B cell (primary cell): ENCODE results near the gene COL13A1. TPM values are rescaled to one million over a fixed set of nuclear protein-coding genes. Genes with fewer than 3 reads are reported as not detected.

ENCODE experiments used
- ATAC-seq: fragments of 200-7000 bp; cut with Tn5 transposase; one replicate; pipeline ENCODE4 v1.10.0; 2021; ENCODE audit warnings: low read depth, mild to moderate bottlenecking, moderate number of reproducible peaks, moderate library complexity
- CTCF ChIA-PET: fragments of 350-600 bp; sonication (Branson Sonifier 250); formaldehyde crosslinking; loops from one replicate; lab custom pipeline; 2021; ENCODE audit warnings: antibody characterized with exemption, inconsistent platforms; lab: Charles Lee
- POLR2A ChIA-PET: fragments of 350-600 bp; sonication (Branson Sonifier 250); formaldehyde crosslinking; loops from one replicate; lab custom pipeline; 2021; ENCODE audit warnings: antibody characterized with exemption; lab: Charles Lee
- DNase-seq: peaks from one replicate; pipeline ENCODE4 v3.0.0; 2013
- H2AFZ ChIP-seq: 2 replicates; pipeline ENCODE4 v1.6.1; 2012; ENCODE audit warnings: mild to moderate bottlenecking, low read depth, low read length; ENCODE audit not compliant: insufficient read depth, poor library complexity, severe bottlenecking
- H3K27ac ChIP-seq, 2 donors: 1 replicate in 1 of 2; 2 replicates in 1 of 2; pipeline ENCODE4 v1.5.1; 2012 to 2013; ENCODE audit warnings: low read length in 2 of 2, mild to moderate bottlenecking in 2 of 2, moderate library complexity in 1 of 2
- H3K27me3 ChIP-seq, 4 experiments: fragments of 200-600 bp in 1 of 4; sonication (generic) in 1 of 4; replicated peaks in 1 of 4; 1 replicate in 2 of 4; 2 replicates in 2 of 4; pipeline versions ENCODE4 v1.6.1 to v1.7.0; 2013 to 2016; ENCODE audit warnings: low read length in 3 of 4, mild to moderate bottlenecking in 2 of 4, mixed read lengths in 1 of 4, moderate library complexity in 1 of 4; ENCODE audit not compliant: insufficient read depth in 4 of 4, control insufficient read depth in 3 of 4; ENCODE audit errors: control extremely low read depth in 1 of 4
- H3K36me3 ChIP-seq, 2 experiments: replicated peaks in 1 of 2; 1 replicate in 1 of 2; 2 replicates in 1 of 2; pipeline versions ENCODE4 v1.6.1 to v1.7.1; 2013; ENCODE audit warnings: low read length in 1 of 2; ENCODE audit not compliant: insufficient read depth in 2 of 2, control insufficient read depth in 1 of 2; ENCODE audit errors: control extremely low read depth in 1 of 2, extremely low read depth in 1 of 2
- H3K4me1 ChIP-seq, 2 donors: fragments of 200-600 bp in 1 of 2; sonication (generic) in 1 of 2; 1 replicate in 1 of 2; 2 replicates in 1 of 2; pipeline versions ENCODE4 v1.5.1 to v1.6.1; 2013 to 2017; ENCODE audit warnings: low read length in 2 of 2; ENCODE audit not compliant: control insufficient read depth in 2 of 2, insufficient read depth in 2 of 2
- H3K4me2 ChIP-seq: replicated peaks from 2 replicates; pipeline ENCODE3; 2012; ENCODE audit warnings: mild to moderate bottlenecking, low read depth, low read length; ENCODE audit not compliant: poor library complexity, severe bottlenecking
- H3K4me3 ChIP-seq, 5 experiments: fragments of 200-600 bp in 1 of 5; sonication (generic) in 1 of 5; 1 replicate in 3 of 5; 2 replicates in 2 of 5; pipeline versions ENCODE4 v1.5.1 to v1.7.0; 2011 to 2016; ENCODE audit warnings: low read length in 4 of 5, mild to moderate bottlenecking in 4 of 5, low read depth in 2 of 5, control low read depth in 1 of 5, moderate library complexity in 1 of 5; ENCODE audit not compliant: insufficient read depth in 1 of 5; ENCODE audit errors: control extremely low read depth in 1 of 5, extremely low read depth in 1 of 5
- H3K79me2 ChIP-seq: fragments of 200-600 bp; sonication (generic); one replicate; pipeline ENCODE4 v1.6.0; 2016; ENCODE audit warnings: low read length; ENCODE audit not compliant: control insufficient read depth, insufficient read depth
- H3K9ac ChIP-seq: fragments of 200-600 bp; sonication (generic); 2 replicates; pipeline ENCODE4 v1.6.1; 2017; ENCODE audit warnings: mild to moderate bottlenecking, low read length, moderate library complexity
- H3K9me3 ChIP-seq, 3 donors: one replicate each; pipeline versions ENCODE4 v1.6.1 to v1.7.1; 2013; ENCODE audit warnings: low read length in 2 of 3; ENCODE audit not compliant: control insufficient read depth in 2 of 3, insufficient read depth in 1 of 3; ENCODE audit errors: control extremely low read depth in 1 of 3
- H4K20me1 ChIP-seq: 2 replicates; pipeline ENCODE4 v1.6.0; 2012; ENCODE audit warnings: mild to moderate bottlenecking, low read length; ENCODE audit not compliant: insufficient read depth, control insufficient read depth, poor library complexity, severe bottlenecking
- H3K27ac Mint-ChIP-seq: one replicate; pipeline ENCODE4 v1.8.0; 2021; ENCODE audit warnings: mixed read lengths
- H3K27me3 Mint-ChIP-seq: one replicate; pipeline ENCODE4 v1.8.0; 2021; ENCODE audit warnings: mixed read lengths
- H3K4me1 Mint-ChIP-seq: one replicate; pipeline ENCODE4 v1.8.0; 2021; ENCODE audit warnings: mixed read lengths
- H3K4me3 Mint-ChIP-seq: one replicate; pipeline ENCODE4 v1.8.0; 2021; ENCODE audit warnings: mixed read lengths
- H3K9me3 Mint-ChIP-seq: one replicate; pipeline ENCODE4 v1.8.0; 2022; ENCODE audit warnings: mixed read lengths; ENCODE audit not compliant: insufficient read depth
- CTCF ChIP-seq: fragments of 200-600 bp; IDR thresholded peaks from one replicate; pipeline ENCODE4 v1.8.0; 2022; ENCODE audit warnings: antibody characterized with exemption, mild to moderate bottlenecking
- EZH2 ChIP-seq: IDR thresholded peaks from 2 replicates; pipeline ENCODE4 v1.6.1; 2012; ENCODE audit warnings: borderline replicate concordance, low read depth, mild to moderate bottlenecking, moderate library complexity, low read length; ENCODE audit not compliant: insufficient read depth, poor library complexity, severe bottlenecking
- whole genome bisulfite sequencing: methylation state at CpG from one replicate; pipeline ENCODE4 v1.1.5; 2013; ENCODE audit warnings: missing lambda C conversion rate; ENCODE audit not compliant: insufficient coverage; 5-methylcytosine and 5-hydroxymethylcytosine counted together
- intact Hi-C: fragments of 100-400 bp; cut with micrococcal nuclease; formaldehyde crosslinking; loops from one replicate; pipeline ENCODE4 v1.10.0; 2022
- polyA plus RNA-seq: library from polyadenylated mRNA; depleted of rRNA; stranded (reverse); fragments of >200 nt; gene quantifications from 2 replicates; pipeline ENCODE4 v1.2.3, GENCODE V29; 2012
- total RNA-seq, 2 donors: library from RNA; stranded (reverse); fragments of 120-200 nt in 1 of 2; gene quantifications; 1 replicate in 1 of 2; 2 replicates in 1 of 2; pipeline versions ENCODE4 v1.2.3 to v1.2.4, GENCODE V29; 2013 to 2022

Gene COL13A1
- total and polyA plus RNA-seq, 2 donors (not counting 1 experiment from before 2014, with no cell fraction given) = not detected

- Histone ChIP-seq H4K20me1 (no peaks in the 10 kb centered on the region), H3K4me3 (no peak overlapping the region), H3K79me2 (no peaks in the 10 kb centered on the region), H3K36me3 (no peaks in the 10 kb centered on the region), H2AFZ (no peak overlapping the region), H3K9ac (no peak overlapping the region), H3K9me3 (no peaks in the 10 kb centered on the region), H3K27ac (no peak overlapping the region), H3K4me1 (no peaks in the 10 kb centered on the region), H3K4me2 (no peak overlapping the region), H3K27me3 (peaks cover 0 to 2% (median under 1%) of the 10 kb centered on the region in 4 experiments)
- 73% methylated on average over 4 of the region's 4 CpGs for WGBS
- H3K4me3 Mint-ChIP-seq = no peak overlapping the region
- ChIA-PET CTCF (no interaction called here), POLR2A (no interaction called here)
- H3K27ac Mint-ChIP-seq = no peak overlapping the region
- intact Hi-C loops = no loop called here
- H3K4me1 Mint-ChIP-seq = no peaks in the 10 kb centered on the region
- TF ChIP-seq CTCF (no peak), EZH2 (no peak)
- ATAC-seq = no peak
- no peak for DNase-seq
- no peaks in the 10 kb centered on the region for H3K9me3 Mint-ChIP-seq
- peaks cover 7% of the 10 kb centered on the region for H3K27me3 Mint-ChIP-seq
Observed at GRCh38 chr10:69912589-69912988, 110.9 kb downstream of the COL13A1 start.

- H3K4me3 Mint-ChIP-seq = no peak overlapping the region
- CTCF ChIA-PET = interaction anchor here (0.6 to 2.3 kb wide), 3 partner anchors 9 to 399 kb away, joined by 3 to 12 read pairs (median 4); no protein-coding TSS in a partner anchor
Observed at GRCh38 chr10:69913606-69914382, 112.1 kb downstream of the COL13A1 start.

More at GRCh38 chr10:69913606-69914382, 112.1 kb downstream of the COL13A1 start:
- intact Hi-C loops = no loop called here
- Mint-ChIP-seq H3K27me3 (peaks cover 7% of the 10 kb centered on the region), H3K27ac (no peak overlapping the region), H3K9me3 (no peaks in the 10 kb centered on the region), H3K4me1 (no peaks in the 10 kb centered on the region)
- ATAC-seq (no peak), DNase-seq (no peak)
- no peak overlapping the region for H3K27ac ChIP-seq
- H3K4me2 ChIP-seq = no peak overlapping the region
- 84% methylated on average over 5 of the region's 13 CpGs for WGBS
- no peak overlapping the region for H2AFZ ChIP-seq
- H3K4me1 ChIP-seq = no peaks in the 10 kb centered on the region
- no peaks in the 10 kb centered on the region for H3K36me3 ChIP-seq
- H3K4me3 ChIP-seq = no peak overlapping the region
- no peaks in the 10 kb centered on the region for H4K20me1 ChIP-seq
- H3K9me3 ChIP-seq = no peaks in the 10 kb centered on the region
- TF ChIP-seq CTCF (no peak), EZH2 (no peak)
- peaks cover 0 to 2% (median under 1%) of the 10 kb centered on the region in 4 experiments for H3K27me3 ChIP-seq
- POLR2A ChIA-PET = no interaction called here
- no peak overlapping the region for H3K9ac ChIP-seq
- H3K79me2 ChIP-seq = no peaks in the 10 kb centered on the region
